ENCODE measurements around the gene CHRNA9. TPM values are rescaled to one million over a fixed set of nuclear protein-coding genes. Genes with fewer than 3 reads are reported as not detected.
A peak's percentile ranks its signal among the peaks of the same experiment; 100 is the strongest.

Gene CHRNA9
- total RNA-seq, 2 experiments from 2014 or later = 0.26 to 0.82 TPM

GRCh38 chr4:40325406-40326019 is 9.6 kb upstream of the CHRNA9 start:
- no peaks in the 10 kb centered on the region for H3K36me3 Mint-ChIP-seq (ENCODE audit: low read depth)
- ChIA-PET CTCF (interaction anchor here (0.6 to 5.1 kb wide), 59 partner anchors 9 to 820 kb away, joined by 3 to 96 read pairs (median 4); partner anchors contain the start of genes CHRNA9, N4BP2, PDS5A and RHOH), POLR2A (interaction anchor here (0.8 to 1.4 kb wide), 6 partner anchors 16 to 269 kb away, joined by 3 to 8 read pairs (median 4); partner anchors contain the start of gene N4BP2)
- H3K9me3 Mint-ChIP-seq (ENCODE audit: insufficient read depth) = no peaks in the 10 kb centered on the region
- DNase-seq (peak; percentile 80), ATAC-seq (peak; percentile 98)
- H3K27ac Mint-ChIP-seq = peak overlapping the region; percentile 50
- no peaks in the 10 kb centered on the region for H3K27me3 Mint-ChIP-seq (ENCODE audit: low read depth)
- H3K4me1 Mint-ChIP-seq (ENCODE audit: low read depth) = peaks cover 36% of the 10 kb centered on the region
- H3K4me3 Mint-ChIP-seq = no peak overlapping the region

- DNase-seq (no peak), ATAC-seq (no peak)
- Mint-ChIP-seq H3K27ac (no peak overlapping the region), H3K9me3 (ENCODE audit: insufficient read depth) (no peaks in the 10 kb centered on the region), H3K27me3 (ENCODE audit: low read depth) (no peaks in the 10 kb centered on the region), H3K4me3 (no peak overlapping the region), H3K36me3 (ENCODE audit: low read depth) (no peaks in the 10 kb centered on the region), H3K4me1 (ENCODE audit: low read depth) (peaks cover 23% of the 10 kb centered on the region)
- CTCF ChIA-PET = interaction anchor here (4.0 to 5.1 kb wide), 2 partner anchors 11 to 18 kb away, joined by 81 to 96 read pairs; no protein-coding TSS in a partner anchor
- POLR2A ChIA-PET = interaction anchor here (1.0 kb wide), 1 partner anchor 271 kb away, joined by 3 read pairs; the partner anchor contains the start of gene N4BP2
Measured at GRCh38 chr4:40327340-40327739, 7.8 kb upstream of the CHRNA9 start.

GRCh38 chr4:40328383-40328782 is 6.8 kb upstream of the CHRNA9 start:
- ChIA-PET POLR2A (no interaction called here), CTCF (interaction anchor here (0.9 to 5.1 kb wide), 4 partner anchors 12 to 270 kb away, joined by 3 to 81 read pairs (median 4); no protein-coding TSS in a partner anchor)
- Mint-ChIP-seq H3K4me3 (no peak overlapping the region), H3K27ac (no peak overlapping the region), H3K36me3 (ENCODE audit: low read depth) (no peaks in the 10 kb centered on the region), H3K9me3 (ENCODE audit: insufficient read depth) (no peaks in the 10 kb centered on the region), H3K4me1 (ENCODE audit: low read depth) (peaks cover 18% of the 10 kb centered on the region), H3K27me3 (ENCODE audit: low read depth) (no peaks in the 10 kb centered on the region)
- no peak for DNase-seq
- no peak for ATAC-seq

- CTCF ChIA-PET = interaction anchor here (5.1 kb wide), 1 partner anchor 13 kb away, joined by 81 read pairs; no protein-coding TSS in a partner anchor
- no peak for ATAC-seq
- Mint-ChIP-seq H3K36me3 (ENCODE audit: low read depth) (no peaks in the 10 kb centered on the region), H3K27me3 (ENCODE audit: low read depth) (peaks cover 8% of the 10 kb centered on the region), H3K27ac (no peak overlapping the region), H3K9me3 (ENCODE audit: insufficient read depth) (no peaks in the 10 kb centered on the region), H3K4me1 (ENCODE audit: low read depth) (peaks cover 8% of the 10 kb centered on the region), H3K4me3 (no peak overlapping the region)
- POLR2A ChIA-PET = no interaction called here
- DNase-seq = no peak
Measured at GRCh38 chr4:40329805-40330204, 5.3 kb upstream of the CHRNA9 start.

GRCh38 chr4:40330536-40330935 is 4.6 kb upstream of the CHRNA9 start:
- POLR2A ChIA-PET = no interaction called here

GRCh38 chr4:40331101-40331745 is 3.9 kb upstream of the CHRNA9 start:
- ChIA-PET POLR2A (no interaction called here), CTCF (interaction anchor here (0.6 kb wide), 1 partner anchor 14 kb away, joined by 3 read pairs; no protein-coding TSS in a partner anchor)
- no peaks in the 10 kb centered on the region for H3K36me3 Mint-ChIP-seq (ENCODE audit: low read depth)
- H3K4me1 Mint-ChIP-seq (ENCODE audit: low read depth) = no peaks in the 10 kb centered on the region
- no peak overlapping the region for H3K4me3 Mint-ChIP-seq
- H3K27ac Mint-ChIP-seq = no peak overlapping the region
- ATAC-seq = no peak
- H3K27me3 Mint-ChIP-seq (ENCODE audit: low read depth) = peaks cover 8% of the 10 kb centered on the region
- no peak for DNase-seq
- no peaks in the 10 kb centered on the region for H3K9me3 Mint-ChIP-seq (ENCODE audit: insufficient read depth)

More at GRCh38 chr4:40330536-40330935, 4.6 kb upstream of the CHRNA9 start:
- no peak overlapping the region for H3K27ac Mint-ChIP-seq
- no peak overlapping the region for H3K4me3 Mint-ChIP-seq
- peaks cover 2% of the 10 kb centered on the region for H3K4me1 Mint-ChIP-seq (ENCODE audit: low read depth)
- H3K36me3 Mint-ChIP-seq (ENCODE audit: low read depth) = no peaks in the 10 kb centered on the region
- DNase-seq = no peak
- CTCF ChIA-PET = no interaction called here
- ATAC-seq = no peak
- no peaks in the 10 kb centered on the region for H3K9me3 Mint-ChIP-seq (ENCODE audit: insufficient read depth)
- peaks cover 8% of the 10 kb centered on the region for H3K27me3 Mint-ChIP-seq (ENCODE audit: low read depth)

GRCh38 chr4:40331961-40332360 is 3.2 kb upstream of the CHRNA9 start:
- H3K36me3 Mint-ChIP-seq (ENCODE audit: low read depth) = no peaks in the 10 kb centered on the region
- H3K4me3 Mint-ChIP-seq = no peak overlapping the region
- no peak for DNase-seq
- ChIA-PET POLR2A (no interaction called here), CTCF (interaction anchor here (0.6 kb wide), 1 partner anchor 15 kb away, joined by 3 read pairs; no protein-coding TSS in a partner anchor)
- H3K27ac Mint-ChIP-seq = no peak overlapping the region
- ATAC-seq = no peak
- peaks cover 8% of the 10 kb centered on the region for H3K27me3 Mint-ChIP-seq (ENCODE audit: low read depth)
- no peaks in the 10 kb centered on the region for H3K4me1 Mint-ChIP-seq (ENCODE audit: low read depth)
- H3K9me3 Mint-ChIP-seq (ENCODE audit: insufficient read depth) = no peaks in the 10 kb centered on the region

- ChIA-PET POLR2A (no interaction called here), CTCF (interaction anchor here (5.4 kb wide), 1 partner anchor 9 kb away, joined by 21 read pairs; no protein-coding TSS in a partner anchor)
- no peak for ATAC-seq
- H3K4me1 Mint-ChIP-seq (ENCODE audit: low read depth) = peaks cover 13% of the 10 kb centered on the region
- DNase-seq = no peak
- no peaks in the 10 kb centered on the region for H3K36me3 Mint-ChIP-seq (ENCODE audit: low read depth)
- no peak overlapping the region for H3K27ac Mint-ChIP-seq
- H3K27me3 Mint-ChIP-seq (ENCODE audit: low read depth) = peaks cover 8% of the 10 kb centered on the region
- no peaks in the 10 kb centered on the region for H3K9me3 Mint-ChIP-seq (ENCODE audit: insufficient read depth)
- H3K4me3 Mint-ChIP-seq = no peak overlapping the region
Measured at GRCh38 chr4:40333921-40334352, 1.2 kb upstream of the CHRNA9 start.

- Mint-ChIP-seq H3K4me1 (ENCODE audit: low read depth) (peaks cover 20% of the 10 kb centered on the region), H3K9me3 (ENCODE audit: insufficient read depth) (no peaks in the 10 kb centered on the region), H3K27ac (no peak overlapping the region), H3K36me3 (ENCODE audit: low read depth) (no peaks in the 10 kb centered on the region), H3K27me3 (ENCODE audit: low read depth) (peaks cover 8% of the 10 kb centered on the region), H3K4me3 (no peak overlapping the region)
- ATAC-seq = no peak
- no peak for DNase-seq
- CTCF ChIA-PET = interaction anchor here (5.4 kb wide), 1 partner anchor 11 kb away, joined by 21 read pairs; no protein-coding TSS in a partner anchor
- POLR2A ChIA-PET = no interaction called here
Measured at GRCh38 chr4:40335525-40335894, 377 bp downstream of the CHRNA9 start.

GRCh38 chr4:40337051-40337450 is 1.9 kb downstream of the CHRNA9 start:
- POLR2A ChIA-PET = interaction anchor here (0.6 kb wide), 1 partner anchor 159 kb away, joined by 4 read pairs; no protein-coding TSS in a partner anchor
- peaks cover 2% of the 10 kb centered on the region for H3K9me3 Mint-ChIP-seq (ENCODE audit: insufficient read depth)
- no peaks in the 10 kb centered on the region for H3K36me3 Mint-ChIP-seq (ENCODE audit: low read depth)
- peaks cover 20% of the 10 kb centered on the region for H3K4me1 Mint-ChIP-seq (ENCODE audit: low read depth)
- no peak for DNase-seq
- no peak overlapping the region for H3K4me3 Mint-ChIP-seq
- CTCF ChIA-PET = interaction anchor here (0.7 to 5.4 kb wide), 2 partner anchors 12 to 20 kb away, joined by 3 to 21 read pairs; no protein-coding TSS in a partner anchor
- ATAC-seq = no peak
- H3K27me3 Mint-ChIP-seq (ENCODE audit: low read depth) = peaks cover 8% of the 10 kb centered on the region
- H3K27ac Mint-ChIP-seq = no peak overlapping the region

- DNase-seq (peak; percentile 45), ATAC-seq (peak; percentile 64)
- H3K9me3 Mint-ChIP-seq (ENCODE audit: insufficient read depth) = peaks cover 7% of the 10 kb centered on the region
- CTCF ChIA-PET = interaction anchor here (0.7 to 5.4 kb wide), 2 partner anchors 13 to 20 kb away, joined by 3 to 21 read pairs; no protein-coding TSS in a partner anchor
- no peak overlapping the region for H3K27ac Mint-ChIP-seq
- peaks cover 3% of the 10 kb centered on the region for H3K36me3 Mint-ChIP-seq (ENCODE audit: low read depth)
- peaks cover 20% of the 10 kb centered on the region for H3K4me1 Mint-ChIP-seq (ENCODE audit: low read depth)
- POLR2A ChIA-PET = interaction anchor here (0.6 kb wide), 1 partner anchor 159 kb away, joined by 4 read pairs; no protein-coding TSS in a partner anchor
- peaks cover 11% of the 10 kb centered on the region for H3K27me3 Mint-ChIP-seq (ENCODE audit: low read depth)
- no peak overlapping the region for H3K4me3 Mint-ChIP-seq
Measured at GRCh38 chr4:40337523-40337922, 2.4 kb downstream of the CHRNA9 start.

GRCh38 chr4:40340030-40340429 is 4.9 kb downstream of the CHRNA9 start:
- Mint-ChIP-seq H3K9me3 (ENCODE audit: insufficient read depth) (peaks cover 9% of the 10 kb centered on the region), H3K4me1 (ENCODE audit: low read depth) (peaks cover 20% of the 10 kb centered on the region), H3K4me3 (no peak overlapping the region), H3K27me3 (ENCODE audit: low read depth) (peaks cover 5% of the 10 kb centered on the region), H3K27ac (no peak overlapping the region), H3K36me3 (ENCODE audit: low read depth) (peaks cover 5% of the 10 kb centered on the region)
- POLR2A ChIA-PET = no interaction called here
- no peak for DNase-seq
- no peak for ATAC-seq
- CTCF ChIA-PET = interaction anchor here (0.8 to 2.1 kb wide), 4 partner anchors 12 to 379 kb away, joined by 3 to 13 read pairs (median 4); no protein-coding TSS in a partner anchor
